Suppressor macrophage treated with lipopolysaccharide for 1 hour (primary cell): ENCODE results near the gene PCCA.

ENCODE experiments used
- DNase-seq, 3 donors: peaks; one replicate each; pipeline ENCODE4 v3.0.0-alpha.2; 2020 to 2022

Gene PCCA

GRCh38 chr13:100436099-100436498 lies 347.2 kb downstream of the PCCA start:
- no peak for DNase-seq

DNA sequence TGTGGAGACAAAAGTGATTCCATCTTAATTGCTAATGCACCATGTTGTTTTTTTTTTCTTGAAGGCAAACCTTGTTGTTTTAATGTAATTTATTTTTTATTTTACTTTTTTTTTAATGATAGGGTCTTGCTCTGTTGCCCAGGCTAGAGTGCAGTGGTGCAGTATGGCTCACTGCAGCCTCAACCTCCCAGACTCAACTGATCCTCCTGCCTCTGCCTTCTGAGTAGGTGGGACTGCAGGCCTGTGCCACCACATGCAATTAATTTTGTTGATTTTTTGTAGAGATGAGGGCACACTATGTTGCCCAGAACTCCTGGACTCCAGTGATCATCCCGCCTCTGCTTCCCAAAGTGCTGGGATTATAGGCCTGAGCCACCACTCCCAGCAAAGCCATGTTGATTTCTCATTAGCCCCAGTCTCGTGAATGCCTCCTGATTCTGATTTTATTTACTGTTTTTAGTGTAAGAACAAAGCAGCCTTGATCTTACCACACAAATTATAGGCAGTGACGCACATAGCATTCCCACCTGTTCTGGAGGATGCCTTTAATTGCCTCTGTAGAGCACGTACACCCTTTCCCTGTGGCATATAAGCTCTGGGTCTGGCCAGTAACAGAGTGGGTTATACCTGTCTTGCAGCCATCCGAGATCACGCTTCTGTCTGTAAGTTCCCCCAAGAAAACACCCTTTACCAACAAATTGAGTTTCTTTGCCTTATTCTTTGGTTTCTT lies 349.3 kb downstream of the PCCA start:
- DNase-seq, result no peak

- DNase-seq, result no peak
These were observed 350.5 kb downstream of the PCCA start for GRCh38 chr13:100439247-100439970.

- peak in 2 of 3 donors; percentile 8 to 12 for DNase-seq
These were observed 352.0 kb downstream of the PCCA start for GRCh38 chr13:100440751-100441425.

GRCh38 chr13:100442095-100442832 lies 353.4 kb downstream of the PCCA start:
- no peak for DNase-seq

GRCh38 chr13:100443278-100443997 lies 354.5 kb downstream of the PCCA start:
- no peak for DNase-seq

DNA sequence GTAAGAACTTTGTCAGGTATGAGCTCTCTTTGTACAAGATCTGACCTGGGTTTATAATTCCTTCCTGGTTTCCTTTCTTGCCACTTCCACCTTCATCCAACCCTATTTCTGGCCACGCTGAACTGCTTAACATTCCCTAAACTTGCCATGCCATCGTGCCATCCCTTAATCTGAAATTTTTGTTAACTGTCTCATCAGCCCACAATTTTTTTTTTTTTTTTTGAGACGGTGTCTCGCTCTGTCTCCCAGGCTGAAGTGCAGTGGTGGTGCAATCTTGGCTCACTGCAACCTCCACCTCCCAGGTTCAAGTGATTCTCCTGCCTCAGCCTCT lies 355.1 kb downstream of the PCCA start:
- DNase-seq, result no peak

GRCh38 chr13:100447831-100448230 lies 358.9 kb downstream of the PCCA start:
- no peak for DNase-seq

DNA sequence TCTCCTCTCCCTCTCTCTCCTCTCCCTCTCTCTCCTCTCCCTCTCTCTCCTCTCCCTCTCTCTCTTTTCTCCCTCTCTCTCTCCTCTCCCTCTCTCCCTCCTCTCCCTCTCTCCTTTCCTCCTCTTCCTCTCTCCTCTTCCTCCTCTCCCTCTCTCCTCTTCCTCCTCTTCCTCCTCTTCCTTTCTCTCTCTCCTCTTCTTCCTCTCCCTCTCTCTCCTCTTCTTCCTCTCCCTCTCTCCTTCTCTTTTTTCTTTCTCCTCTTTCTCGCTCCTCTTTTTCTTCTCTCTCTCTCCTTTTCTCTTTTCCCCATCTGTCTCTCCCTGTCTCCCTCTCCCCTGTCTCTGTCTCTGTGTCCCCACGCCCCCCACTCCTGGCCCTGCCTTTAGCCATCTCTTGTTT lies 363.0 kb downstream of the PCCA start:
- no peak for DNase-seq

GRCh38 chr13:100454876-100455275 lies 366.0 kb downstream of the PCCA start:
- DNase-seq, result peak in 1 of 3 donors; percentile 2

DNA sequence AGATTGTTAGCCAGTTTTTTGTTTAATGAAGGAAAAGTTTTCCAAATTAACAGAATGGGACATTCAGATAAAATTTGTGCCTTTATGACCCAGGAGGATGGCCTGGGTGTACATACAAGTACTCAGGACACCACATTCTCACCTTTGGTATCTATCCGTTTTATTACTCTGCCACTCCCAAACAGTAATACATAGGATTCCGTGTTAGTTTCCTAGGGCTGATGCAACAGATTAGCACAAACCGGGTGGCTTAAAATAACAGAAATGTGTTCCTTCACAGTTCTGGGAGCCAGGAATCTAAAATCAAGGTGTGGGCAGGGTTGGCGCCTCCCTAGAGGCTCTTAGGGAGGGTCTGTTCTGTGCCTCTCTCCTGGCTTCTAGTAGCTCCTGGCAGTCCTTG lies 369.8 kb downstream of the PCCA start:
- DNase-seq, result no peak

- DNase-seq, result no peak
These were observed 370.9 kb downstream of the PCCA start for GRCh38 chr13:100459747-100460146.

DNA sequence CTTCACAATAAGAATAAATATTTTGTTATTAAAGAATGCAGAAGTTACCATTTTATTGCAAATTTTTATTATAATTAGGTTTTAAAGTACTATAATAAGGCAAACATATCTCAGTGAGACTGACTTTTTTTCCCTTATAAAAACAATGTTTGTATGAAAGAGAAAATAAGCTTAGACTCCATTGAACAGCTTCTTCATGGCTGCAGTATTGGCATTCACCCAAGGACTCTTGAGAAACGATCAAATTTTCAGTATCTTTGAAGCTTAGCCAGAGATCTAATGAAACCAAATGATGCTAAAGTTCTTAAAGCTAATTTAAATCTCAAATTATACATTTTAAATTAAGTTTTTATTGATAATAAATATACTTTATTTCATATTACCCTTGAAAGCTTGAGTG lies 371.4 kb downstream of the PCCA start:
- no peak for DNase-seq

- no peak for DNase-seq
These were observed 371.9 kb downstream of the PCCA start for GRCh38 chr13:100460791-100461190.

DNA sequence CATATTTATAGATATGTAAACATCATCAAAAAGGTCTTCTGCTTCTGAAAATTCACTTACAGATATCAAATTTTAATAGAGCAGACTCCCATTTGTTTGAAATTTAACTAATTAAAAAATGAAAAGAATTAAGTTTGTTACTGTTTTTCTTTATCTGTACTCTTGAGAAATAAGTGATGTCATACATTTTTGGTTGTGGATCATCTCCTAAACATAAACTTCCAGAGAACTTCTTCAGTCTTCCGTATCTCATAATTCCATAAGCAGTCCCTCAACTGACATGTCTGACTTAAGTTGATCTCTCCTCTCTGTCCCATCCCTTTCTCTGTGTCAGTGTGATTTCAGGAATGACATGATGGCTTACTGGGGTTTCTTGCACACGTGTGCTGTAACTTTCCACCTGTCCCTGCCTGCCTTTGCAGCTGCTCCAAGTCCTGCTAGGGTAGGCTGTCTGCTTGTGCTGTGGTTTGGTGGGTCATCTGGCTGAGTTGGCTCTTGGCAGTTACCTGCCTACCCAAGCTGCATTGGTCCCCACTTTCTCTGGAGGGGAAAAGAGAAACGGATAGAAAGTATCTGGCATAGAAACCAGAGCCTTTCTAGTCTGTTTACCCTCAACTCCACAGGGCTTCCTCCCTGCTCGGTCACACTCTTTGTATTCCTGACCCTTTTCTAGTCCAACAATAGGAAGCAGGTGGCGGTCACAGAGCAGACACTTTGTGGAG lies 372.6 kb downstream of the PCCA start:
- DNase-seq, result no peak

- no peak for DNase-seq
These were observed 375.1 kb downstream of the PCCA start for GRCh38 chr13:100464006-100464405.

DNA sequence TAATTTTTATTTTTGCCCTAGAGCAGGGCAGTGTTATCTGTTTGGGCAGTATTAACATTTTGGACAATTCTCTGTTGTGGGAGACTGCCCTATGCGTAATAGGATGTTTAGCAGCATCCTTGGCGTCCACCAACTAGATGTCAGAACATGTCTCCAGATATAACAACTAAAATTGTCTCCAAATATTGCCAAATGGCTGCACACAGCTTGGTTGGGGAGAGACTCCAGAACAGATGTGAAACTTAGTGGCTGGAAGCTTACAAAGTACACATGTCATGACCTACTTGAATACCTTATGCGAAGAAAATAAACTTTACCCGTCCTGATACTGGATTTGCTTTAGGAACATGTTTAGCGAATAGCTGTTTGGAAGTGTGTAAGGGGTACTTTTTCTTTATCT lies 376.7 kb downstream of the PCCA start:
- DNase-seq, result no peak

DNA sequence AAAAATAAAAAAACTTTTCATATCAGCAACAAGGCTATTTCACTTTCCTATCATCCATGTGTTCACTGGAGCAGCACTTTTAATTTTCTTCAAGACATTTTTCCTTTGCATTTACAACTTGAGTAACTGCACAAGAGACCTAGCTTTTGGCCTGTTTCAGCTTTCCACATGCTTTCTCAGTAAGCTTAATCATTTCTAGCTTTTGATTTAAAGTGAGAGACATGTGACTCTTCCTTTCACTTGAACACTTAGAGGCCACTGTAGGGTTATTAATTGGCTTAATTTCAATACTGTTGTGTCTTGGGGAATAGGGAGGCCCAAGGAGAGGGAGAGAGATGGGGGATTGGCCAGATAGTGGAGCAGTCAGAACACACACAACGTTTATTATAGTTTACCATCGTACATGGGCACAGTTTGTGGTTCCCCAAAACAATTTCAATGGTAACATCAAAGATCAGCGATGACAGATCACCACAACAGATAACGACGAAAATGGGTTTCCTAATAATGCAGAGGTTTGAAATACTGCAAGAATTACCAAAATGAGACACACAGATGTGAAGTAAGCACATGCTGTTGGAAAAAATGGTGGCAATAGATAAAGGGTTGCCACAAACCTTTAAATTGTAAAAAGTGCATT lies 382.1 kb downstream of the PCCA start:
- no peak for DNase-seq

GRCh38 chr13:100473087-100473486 lies 384.2 kb downstream of the PCCA start:
- no peak for DNase-seq

- no peak for DNase-seq
These were observed 384.7 kb downstream of the PCCA start for GRCh38 chr13:100473501-100474044.

- DNase-seq, result no peak
These were observed 388.1 kb downstream of the PCCA start for GRCh38 chr13:100476963-100477362.
